ENCODE data around the gene RPL38. TPM values are rescaled to one million over a fixed set of nuclear protein-coding genes. Genes with fewer than 3 reads are reported as not detected.

RPL38 gene
- total and polyA plus RNA-seq, 2 donors (not counting 1 experiment from before 2014, with no cell fraction given): 722 to 1,550 TPM

GRCh38 chr17:74180336-74180735 is 23.1 kb upstream of the RPL38 start:
- Histone ChIP-seq H2AFZ (ENCODE audit: insufficient read depth, low read depth, low read length, poor library complexity, severe bottlenecking) (no peak overlapping the region), H3K4me1 (ENCODE audit: control insufficient read depth in 2 of 2, insufficient read depth in 2 of 2, low read length in 2 of 2) (no peaks in the 10 kb centered on the region), H3K9me3 (ENCODE audit: control extremely low read depth in 1 of 3, control insufficient read depth in 2 of 3, insufficient read depth in 1 of 3, low read length in 2 of 3) (peaks cover 0 to 4% (median 0%) of the 10 kb centered on the region in 3 donors), H3K4me2 (replicated peaks; ENCODE audit: low read depth, low read length, poor library complexity, severe bottlenecking) (no peak overlapping the region), H3K36me3 (replicated peaks in 1 of 2; ENCODE audit: control extremely low read depth in 1 of 2, control insufficient read depth in 1 of 2, extremely low read depth in 1 of 2, insufficient read depth in 2 of 2, low read length in 1 of 2) (no peaks in the 10 kb centered on the region), H3K27ac (ENCODE audit: low read length in 2 of 2) (no peak overlapping the region), H3K9ac (ENCODE audit: low read length) (no peak overlapping the region), H4K20me1 (ENCODE audit: control insufficient read depth, insufficient read depth, low read length, poor library complexity, severe bottlenecking) (no peaks in the 10 kb centered on the region), H3K4me3 (ENCODE audit: control extremely low read depth in 1 of 5, extremely low read depth in 1 of 5, insufficient read depth in 1 of 5, low read depth in 2 of 5, low read length in 4 of 5) (no peak overlapping the region), H3K27me3 (replicated peaks in 1 of 4; ENCODE audit: control extremely low read depth in 1 of 4, control insufficient read depth in 3 of 4, insufficient read depth in 4 of 4, low read length in 3 of 4) (peaks cover 0 to 20% (median 2%) of the 10 kb centered on the region in 4 experiments), H3K79me2 (ENCODE audit: control insufficient read depth, insufficient read depth, low read length) (no peaks in the 10 kb centered on the region)
- intact Hi-C loops (cut with micrococcal nuclease): no loop called here
- H3K4me1 Mint-ChIP-seq: no peaks in the 10 kb centered on the region
- no peaks in the 10 kb centered on the region for H3K9me3 Mint-ChIP-seq (ENCODE audit: insufficient read depth)
- 76% methylated on average over 8 of the region's 8 CpGs for WGBS (ENCODE audit: insufficient coverage)
- no peak overlapping the region for H3K27ac Mint-ChIP-seq
- DNase-seq: no peak
- no peak overlapping the region for H3K4me3 Mint-ChIP-seq
- ChIA-PET POLR2A (no interaction called here), CTCF (interaction anchor here (1.7 kb wide), 1 partner anchor 20 kb away, joined by 4 read pairs; no protein-coding TSS in a partner anchor)
- TF ChIP-seq EZH2 (IDR thresholded peaks at IDR 0.05; ENCODE audit: borderline replicate concordance, insufficient read depth, low read depth, low read length, poor library complexity, severe bottlenecking): no peak
- TF ChIP-seq CTCF (IDR thresholded peaks at IDR 0.05): no peak
- H3K27me3 Mint-ChIP-seq: peaks cover 34% of the 10 kb centered on the region
- ATAC-seq (ENCODE audit: low read depth): no peak

- Histone ChIP-seq H3K27ac (ENCODE audit: low read length in 2 of 2) (no peak overlapping the region), H4K20me1 (ENCODE audit: control insufficient read depth, insufficient read depth, low read length, poor library complexity, severe bottlenecking) (no peaks in the 10 kb centered on the region), H3K4me3 (ENCODE audit: control extremely low read depth in 1 of 5, extremely low read depth in 1 of 5, insufficient read depth in 1 of 5, low read depth in 2 of 5, low read length in 4 of 5) (no peak overlapping the region), H3K4me1 (ENCODE audit: control insufficient read depth in 2 of 2, insufficient read depth in 2 of 2, low read length in 2 of 2) (no peaks in the 10 kb centered on the region), H3K9ac (ENCODE audit: low read length) (no peak overlapping the region), H3K27me3 (replicated peaks in 1 of 4; ENCODE audit: control extremely low read depth in 1 of 4, control insufficient read depth in 3 of 4, insufficient read depth in 4 of 4, low read length in 3 of 4) (peaks cover 0 to 18% (median 2%) of the 10 kb centered on the region in 4 experiments), H3K4me2 (replicated peaks; ENCODE audit: low read depth, low read length, poor library complexity, severe bottlenecking) (no peak overlapping the region), H3K9me3 (ENCODE audit: control extremely low read depth in 1 of 3, control insufficient read depth in 2 of 3, insufficient read depth in 1 of 3, low read length in 2 of 3) (peaks cover 0 to 4% (median 0%) of the 10 kb centered on the region in 3 donors), H3K79me2 (ENCODE audit: control insufficient read depth, insufficient read depth, low read length) (no peaks in the 10 kb centered on the region), H3K36me3 (replicated peaks in 1 of 2; ENCODE audit: control extremely low read depth in 1 of 2, control insufficient read depth in 1 of 2, extremely low read depth in 1 of 2, insufficient read depth in 2 of 2, low read length in 1 of 2) (no peaks in the 10 kb centered on the region), H2AFZ (ENCODE audit: insufficient read depth, low read depth, low read length, poor library complexity, severe bottlenecking) (no peak overlapping the region)
- intact Hi-C loops (cut with micrococcal nuclease): no loop called here
- ChIA-PET CTCF (interaction anchor here (1.7 kb wide), 1 partner anchor 19 kb away, joined by 4 read pairs; no protein-coding TSS in a partner anchor), POLR2A (no interaction called here)
- H3K4me3 Mint-ChIP-seq: no peak overlapping the region
- H3K4me1 Mint-ChIP-seq: no peaks in the 10 kb centered on the region
- WGBS (ENCODE audit: insufficient coverage): no CpG with 5 or more reads among the region's 4 CpGs
- TF ChIP-seq EZH2 (IDR thresholded peaks at IDR 0.05; ENCODE audit: borderline replicate concordance, insufficient read depth, low read depth, low read length, poor library complexity, severe bottlenecking): no peak
- TF ChIP-seq CTCF (IDR thresholded peaks at IDR 0.05): no peak
- no peak overlapping the region for H3K27ac Mint-ChIP-seq
- ATAC-seq (ENCODE audit: low read depth) (no peak), DNase-seq (no peak)
- no peaks in the 10 kb centered on the region for H3K9me3 Mint-ChIP-seq (ENCODE audit: insufficient read depth)
- H3K27me3 Mint-ChIP-seq: peaks cover 36% of the 10 kb centered on the region
These were observed 22.1 kb upstream of the RPL38 start for GRCh38 chr17:74181341-74181740.
